Hepatocyte (in vitro differentiated cells): ENCODE results near the gene GLCCI1.

Source experiments
- EZH2 ChIP-seq: fragments of 200-600 bp; sonication (generic); IDR thresholded peaks from 2 replicates; pipeline ENCODE4 v1.6.1; 2016; ENCODE audit warnings: antibody characterized with exemption, mild to moderate bottlenecking, borderline replicate concordance
- EZH2phosphoT487 ChIP-seq: fragments of 200-600 bp; sonication (generic); IDR thresholded peaks from one replicate; pipeline ENCODE4 v1.6.1; 2018; ENCODE audit warnings: antibody characterized with exemption, mild to moderate bottlenecking, low read depth, moderate library complexity; ENCODE audit not compliant: unreplicated experiment, severe bottlenecking

DNA sequence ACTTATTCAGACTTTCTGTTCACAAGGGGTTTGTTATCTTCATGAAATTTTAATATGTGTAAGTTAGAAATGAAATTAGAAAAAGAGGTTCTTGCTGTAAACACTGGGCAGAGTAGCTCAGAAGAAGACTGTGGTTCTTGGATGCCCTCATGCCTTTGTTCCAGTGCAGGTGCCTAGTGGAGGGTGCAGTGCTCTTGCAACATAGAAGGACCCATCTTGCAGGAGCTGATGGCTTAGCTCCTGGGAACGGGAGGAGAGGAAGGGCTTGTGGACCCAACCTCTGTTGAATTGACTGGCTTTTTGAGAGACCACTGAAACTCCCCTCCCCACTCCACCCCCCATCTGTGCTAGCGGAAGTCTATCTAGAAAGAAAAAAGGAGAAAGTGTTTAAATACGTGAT is 116.8 kb downstream of the GLCCI1 start:
- no peak for TF ChIP-seq EZH2
- TF ChIP-seq EZH2phosphoT487: no peak
